GM23338 (cell line): ENCODE results near the gene LIMK2. TPM values are rescaled to one million over a fixed set of nuclear protein-coding genes. Genes with fewer than 3 reads are reported as not detected.

Source experiments
- ATAC-seq: fragments of 200-7000 bp; cut with Tn5 transposase; 3 replicates; pipeline ENCODE4 v1.9.1; 2020
- DNase-seq: peaks from one replicate; pipeline ENCODE4 v3.0.0-alpha.2; 2015; ENCODE audit warnings: low spot score
- H2AFZ ChIP-seq: fragments of 200-600 bp; sonication (generic); 2 replicates; pipeline ENCODE4 v1.8.0; 2016; ENCODE audit warnings: antibody characterized with exemption, mild to moderate bottlenecking, moderate library complexity
- H3F3A ChIP-seq: fragments of 200-600 bp; sonication (generic); replicated peaks from 2 replicates; pipeline ENCODE4 v1.8.0; 2017; ENCODE audit warnings: antibody characterized with exemption, mixed run types, low read depth
- H3K27ac ChIP-seq: fragments of 200-600 bp; sonication (generic); 2 replicates; pipeline ENCODE4 v1.6.1; 2016; ENCODE audit warnings: low read depth
- H3K27me3 ChIP-seq: fragments of 200-600 bp; sonication (generic); 2 replicates; pipeline ENCODE4 v1.8.0; 2016; ENCODE audit warnings: mild to moderate bottlenecking, mixed run types, moderate library complexity; ENCODE audit not compliant: insufficient read depth
- H3K36me3 ChIP-seq: fragments of 200-600 bp; sonication (generic); 2 replicates; pipeline ENCODE4 v1.8.0; 2016; ENCODE audit warnings: mild to moderate bottlenecking; ENCODE audit not compliant: insufficient read depth
- H3K4me1 ChIP-seq: fragments of 200-600 bp; sonication (generic); 2 replicates; pipeline ENCODE4 v1.8.0; 2016; ENCODE audit warnings: mild to moderate bottlenecking, moderate library complexity; ENCODE audit not compliant: insufficient read depth
- H3K4me2 ChIP-seq: fragments of 200-600 bp; sonication (generic); 2 replicates; pipeline ENCODE4 v1.7.1; 2017; ENCODE audit warnings: mixed run types
- H3K4me3 ChIP-seq: fragments of 200-600 bp; sonication (generic); 2 replicates; pipeline ENCODE4 v1.6.1; 2016; ENCODE audit warnings: mixed run types
- H3K79me2 ChIP-seq: fragments of 200-600 bp; sonication (generic); replicated peaks from 2 replicates; pipeline ENCODE4 v1.8.0; 2017; ENCODE audit warnings: mild to moderate bottlenecking; ENCODE audit not compliant: insufficient read depth
- H3K9me2 ChIP-seq: fragments of 200-600 bp; sonication (generic); 2 replicates; pipeline ENCODE4 v1.8.0; 2017; ENCODE audit not compliant: insufficient read depth
- H4K20me1 ChIP-seq: fragments of 200-600 bp; sonication (generic); replicated peaks from 2 replicates; pipeline ENCODE4 v1.8.0; 2017; ENCODE audit warnings: mild to moderate bottlenecking; ENCODE audit not compliant: insufficient read depth
- H3K27ac Mint-ChIP-seq: 2 replicates; pipeline ENCODE4 v1.8.0; 2020; ENCODE audit warnings: inconsistent platforms, mild to moderate bottlenecking, moderate library complexity, mixed read lengths
- H3K27me3 Mint-ChIP-seq: 3 replicates; pipeline ENCODE4 v1.8.0; 2022; ENCODE audit warnings: low read depth, mild to moderate bottlenecking, moderate library complexity, mixed read lengths, inconsistent platforms; ENCODE audit not compliant: insufficient read depth, poor library complexity
- H3K36me3 Mint-ChIP-seq: 3 replicates; pipeline ENCODE4 v1.8.0; 2021; ENCODE audit warnings: low read depth, mild to moderate bottlenecking, inconsistent platforms, moderate library complexity, mixed read lengths
- H3K4me1 Mint-ChIP-seq: 3 replicates; pipeline ENCODE4 v1.8.0; 2020; ENCODE audit warnings: mild to moderate bottlenecking, inconsistent platforms, mixed read lengths
- H3K4me3 Mint-ChIP-seq: 3 replicates; pipeline ENCODE4 v1.8.0; 2021; ENCODE audit warnings: moderate library complexity, mild to moderate bottlenecking, inconsistent platforms, mixed read lengths
- H3K9me3 Mint-ChIP-seq: 3 replicates; pipeline ENCODE4 v1.8.0; 2020; ENCODE audit warnings: moderate library complexity, mild to moderate bottlenecking, inconsistent platforms, mixed read lengths
- CREB1 ChIP-seq: fragments of 250-450 bp; sonication (Bioruptor Pico); IDR thresholded peaks from 2 replicates; pipeline ENCODE4 v1.5.0; 2020; ENCODE audit warnings: low read depth, mild to moderate bottlenecking, moderate library complexity
- ETS1 ChIP-seq: IDR thresholded peaks from 2 replicates; pipeline ENCODE4 v1.6.1; 2016; ENCODE audit warnings: antibody characterized with exemption
- EZH2 ChIP-seq: fragments of 200-600 bp; sonication (generic); IDR thresholded peaks from one replicate; pipeline ENCODE4 v1.8.0; 2017; ENCODE audit warnings: antibody characterized with exemption, mild to moderate bottlenecking, low read depth; ENCODE audit not compliant: unreplicated experiment
- EZH2phosphoT487 ChIP-seq: fragments of 200-600 bp; sonication (generic); IDR thresholded peaks from one replicate; pipeline ENCODE4 v1.8.1; 2018; ENCODE audit warnings: antibody characterized with exemption; ENCODE audit not compliant: unreplicated experiment
- JUNB ChIP-seq: IDR thresholded peaks from one replicate; pipeline ENCODE4 v1.6.1; 2016; ENCODE audit warnings: antibody characterized with exemption; ENCODE audit not compliant: unreplicated experiment
- POLR2AphosphoS5 ChIP-seq: IDR thresholded peaks from 2 replicates; pipeline ENCODE4 v1.6.1; 2016; ENCODE audit warnings: antibody characterized with exemption, low read depth
- REST ChIP-seq: IDR thresholded peaks from one replicate; pipeline ENCODE4 v1.6.1; 2018; ENCODE audit warnings: antibody characterized with exemption; ENCODE audit not compliant: unreplicated experiment
- STAT1 ChIP-seq: IDR thresholded peaks from one replicate; pipeline ENCODE4 v1.6.1; 2016; ENCODE audit warnings: antibody characterized with exemption; ENCODE audit not compliant: unreplicated experiment
- ZNF114 ChIP-seq: fragments of 250-450 bp; sonication (Bioruptor Pico); IDR thresholded peaks from 2 replicates; pipeline ENCODE4 v1.5.0; 2020; ENCODE audit warnings: mild to moderate bottlenecking, moderate library complexity
- ZNF331 ChIP-seq: fragments of 250-450 bp; sonication (Bioruptor Pico); IDR thresholded peaks from 2 replicates; pipeline ENCODE4 v1.5.0; 2020; ENCODE audit warnings: low read depth, mild to moderate bottlenecking, moderate library complexity
- polyA plus RNA-seq: library from polyadenylated mRNA; unstranded; fragments of >200 nt; fragmentation: Nextera tagmentation; extraction: Ambion mirVana; gene quantifications from 2 replicates; pipeline ENCODE4 v1.2.1, GENCODE V29; 2016
- total RNA-seq: library from RNA; depleted of rRNA; stranded (reverse); fragments of >200 nt; shearing (Covaris generic); gene quantifications from 2 replicates; pipeline ENCODE4 v1.2.3, GENCODE V29; 2014
- TF ChIP-seq, protein P1 (sequence below): fragments of 250-450 bp; sonication (Bioruptor Pico); IDR thresholded peaks from 2 replicates; pipeline ENCODE4 v1.5.0; 2020; ENCODE audit warnings: mild to moderate bottlenecking, moderate library complexity

The LIMK2 gene
- total and polyA plus RNA-seq, 2 experiments from 2014 or later, result 12.5 to 39.8 TPM

DNA sequence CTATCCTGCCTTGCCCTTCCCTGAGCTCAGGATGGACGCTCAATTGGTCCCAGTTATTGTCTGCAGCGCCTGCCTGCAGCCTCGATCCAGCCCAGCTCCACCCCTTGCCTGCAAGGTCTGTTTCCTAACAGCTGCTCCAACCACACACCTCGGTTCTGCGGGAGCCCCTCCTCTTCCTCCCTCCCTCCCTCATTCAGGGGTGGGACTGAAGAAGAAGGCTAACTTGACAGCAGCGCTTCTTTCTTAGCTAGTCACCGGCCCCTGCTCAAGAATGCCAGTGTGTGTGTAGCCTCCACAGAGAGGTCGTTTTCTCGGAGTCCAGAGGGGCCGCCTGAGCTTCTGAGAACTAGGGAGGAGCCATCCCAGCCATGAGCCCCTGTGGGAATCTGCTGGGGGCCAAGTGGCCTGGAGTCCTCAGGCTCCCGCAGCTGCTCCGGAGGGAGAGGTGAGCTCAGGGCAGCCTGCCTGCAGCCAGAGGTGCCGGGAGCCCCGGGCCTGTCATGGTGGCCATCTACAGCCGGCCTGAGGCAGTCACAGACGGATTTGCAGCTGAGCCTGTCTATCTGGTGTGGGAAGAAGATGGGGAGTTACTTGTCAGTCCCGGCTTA, 36.1 kb downstream of the LIMK2 start:
- Histone ChIP-seq H3K4me3 (peak overlapping the region; percentile 34), H3K27ac (peak overlapping the region; percentile 42), H3K79me2 (peaks cover 8% of the 10 kb centered on the region; the same call in 1 of the 2 replicates), H4K20me1 (peaks cover 12% of the 10 kb centered on the region), H3K4me2 (peak overlapping the region; percentile 63; the same call in 1 of the 2 replicates), H3K9me2 (0 out of 2 replicates have a peak, but pooled peaks cover 4% of the 10 kb centered on the region), H3K36me3 (no peaks in the 10 kb centered on the region), H3K4me1 (peaks cover 22% of the 10 kb centered on the region; the same call in 1 of the 2 replicates), H2AFZ (no peak overlapping the region), H3F3A (peaks cover 3% of the 10 kb centered on the region; the same call in 1 of the 2 replicates), H3K27me3 (no peaks in the 10 kb centered on the region)
- Mint-ChIP-seq H3K4me3 (peak overlapping the region; percentile 62), H3K4me1 (peaks cover 31% of the 10 kb centered on the region), H3K27ac (peak overlapping the region; percentile 92), H3K27me3 (peaks cover 3% of the 10 kb centered on the region), H3K9me3 (no peaks in the 10 kb centered on the region), H3K36me3 (peaks cover 1% of the 10 kb centered on the region; the same call in 2 of the 3 replicates)
- no peak for TF ChIP-seq JUNB
- TF ChIP-seq EZH2, result no peak
- no peak for TF ChIP-seq STAT1
- no peak for TF ChIP-seq ZNF114 (CRISPR knock-in tag)
- TF ChIP-seq, protein P1, sequence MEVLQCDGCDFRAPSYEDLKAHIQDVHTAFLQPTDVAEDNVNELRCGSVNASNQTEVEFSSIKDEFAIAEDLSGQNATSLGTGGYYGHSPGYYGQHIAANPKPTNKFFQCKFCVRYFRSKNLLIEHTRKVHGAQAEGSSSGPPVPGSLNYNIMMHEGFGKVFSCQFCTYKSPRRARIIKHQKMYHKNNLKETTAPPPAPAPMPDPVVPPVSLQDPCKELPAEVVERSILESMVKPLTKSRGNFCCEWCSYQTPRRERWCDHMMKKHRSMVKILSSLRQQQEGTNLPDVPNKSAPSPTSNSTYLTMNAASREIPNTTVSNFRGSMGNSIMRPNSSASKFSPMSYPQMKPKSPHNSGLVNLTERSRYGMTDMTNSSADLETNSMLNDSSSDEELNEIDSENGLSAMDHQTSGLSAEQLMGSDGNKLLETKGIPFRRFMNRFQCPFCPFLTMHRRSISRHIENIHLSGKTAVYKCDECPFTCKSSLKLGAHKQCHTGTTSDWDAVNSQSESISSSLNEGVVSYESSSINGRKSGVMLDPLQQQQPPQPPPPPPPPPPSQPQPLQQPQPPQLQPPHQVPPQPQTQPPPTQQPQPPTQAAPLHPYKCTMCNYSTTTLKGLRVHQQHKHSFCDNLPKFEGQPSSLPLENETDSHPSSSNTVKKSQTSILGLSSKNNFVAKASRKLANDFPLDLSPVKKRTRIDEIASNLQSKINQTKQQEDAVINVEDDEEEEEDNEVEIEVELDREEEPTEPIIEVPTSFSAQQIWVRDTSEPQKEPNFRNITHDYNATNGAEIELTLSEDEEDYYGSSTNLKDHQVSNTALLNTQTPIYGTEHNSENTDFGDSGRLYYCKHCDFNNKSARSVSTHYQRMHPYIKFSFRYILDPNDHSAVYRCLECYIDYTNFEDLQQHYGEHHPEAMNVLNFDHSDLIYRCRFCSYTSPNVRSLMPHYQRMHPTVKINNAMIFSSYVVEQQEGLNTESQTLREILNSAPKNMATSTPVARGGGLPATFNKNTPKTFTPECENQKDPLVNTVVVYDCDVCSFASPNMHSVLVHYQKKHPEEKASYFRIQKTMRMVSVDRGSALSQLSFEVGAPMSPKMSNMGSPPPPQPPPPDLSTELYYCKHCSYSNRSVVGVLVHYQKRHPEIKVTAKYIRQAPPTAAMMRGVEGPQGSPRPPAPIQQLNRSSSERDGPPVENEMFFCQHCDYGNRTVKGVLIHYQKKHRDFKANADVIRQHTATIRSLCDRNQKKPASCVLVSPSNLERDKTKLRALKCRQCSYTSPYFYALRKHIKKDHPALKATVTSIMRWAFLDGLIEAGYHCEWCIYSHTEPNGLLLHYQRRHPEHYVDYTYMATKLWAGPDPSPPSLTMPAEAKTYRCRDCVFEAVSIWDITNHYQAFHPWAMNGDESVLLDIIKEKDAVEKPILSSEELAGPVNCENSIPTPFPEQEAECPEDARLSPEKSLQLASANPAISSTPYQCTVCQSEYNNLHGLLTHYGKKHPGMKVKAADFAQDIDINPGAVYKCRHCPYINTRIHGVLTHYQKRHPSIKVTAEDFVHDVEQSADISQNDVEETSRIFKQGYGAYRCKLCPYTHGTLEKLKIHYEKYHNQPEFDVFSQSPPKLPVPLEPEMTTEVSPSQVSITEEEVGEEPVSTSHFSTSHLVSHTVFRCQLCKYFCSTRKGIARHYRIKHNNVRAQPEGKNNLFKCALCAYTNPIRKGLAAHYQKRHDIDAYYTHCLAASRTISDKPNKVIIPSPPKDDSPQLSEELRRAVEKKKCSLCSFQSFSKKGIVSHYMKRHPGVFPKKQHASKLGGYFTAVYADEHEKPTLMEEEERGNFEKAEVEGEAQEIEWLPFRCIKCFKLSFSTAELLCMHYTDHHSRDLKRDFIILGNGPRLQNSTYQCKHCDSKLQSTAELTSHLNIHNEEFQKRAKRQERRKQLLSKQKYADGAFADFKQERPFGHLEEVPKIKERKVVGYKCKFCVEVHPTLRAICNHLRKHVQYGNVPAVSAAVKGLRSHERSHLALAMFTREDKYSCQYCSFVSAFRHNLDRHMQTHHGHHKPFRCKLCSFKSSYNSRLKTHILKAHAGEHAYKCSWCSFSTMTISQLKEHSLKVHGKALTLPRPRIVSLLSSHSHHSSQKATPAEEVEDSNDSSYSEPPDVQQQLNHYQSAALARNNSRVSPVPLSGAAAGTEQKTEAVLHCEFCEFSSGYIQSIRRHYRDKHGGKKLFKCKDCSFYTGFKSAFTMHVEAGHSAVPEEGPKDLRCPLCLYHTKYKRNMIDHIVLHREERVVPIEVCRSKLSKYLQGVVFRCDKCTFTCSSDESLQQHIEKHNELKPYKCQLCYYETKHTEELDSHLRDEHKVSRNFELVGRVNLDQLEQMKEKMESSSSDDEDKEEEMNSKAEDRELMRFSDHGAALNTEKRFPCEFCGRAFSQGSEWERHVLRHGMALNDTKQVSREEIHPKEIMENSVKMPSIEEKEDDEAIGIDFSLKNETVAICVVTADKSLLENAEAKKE, result no peak
- TF ChIP-seq REST, result no peak
- no peak for TF ChIP-seq ETS1
- TF ChIP-seq EZH2phosphoT487, result no peak
- no peak for TF ChIP-seq POLR2AphosphoS5
- no peak for TF ChIP-seq CREB1
- TF ChIP-seq ZNF331 (CRISPR knock-in tag), result no peak
- ATAC-seq (peak; percentile 95), DNase-seq (peak; percentile 94)
